ENCODE results near the gene ZNF23.
"Not testable (repeated sequence)": the region's sequence is repeated elsewhere in the genome, so short reads cannot be mapped to it uniquely, and the experiment has no call there.

The ZNF23 gene

DNA sequence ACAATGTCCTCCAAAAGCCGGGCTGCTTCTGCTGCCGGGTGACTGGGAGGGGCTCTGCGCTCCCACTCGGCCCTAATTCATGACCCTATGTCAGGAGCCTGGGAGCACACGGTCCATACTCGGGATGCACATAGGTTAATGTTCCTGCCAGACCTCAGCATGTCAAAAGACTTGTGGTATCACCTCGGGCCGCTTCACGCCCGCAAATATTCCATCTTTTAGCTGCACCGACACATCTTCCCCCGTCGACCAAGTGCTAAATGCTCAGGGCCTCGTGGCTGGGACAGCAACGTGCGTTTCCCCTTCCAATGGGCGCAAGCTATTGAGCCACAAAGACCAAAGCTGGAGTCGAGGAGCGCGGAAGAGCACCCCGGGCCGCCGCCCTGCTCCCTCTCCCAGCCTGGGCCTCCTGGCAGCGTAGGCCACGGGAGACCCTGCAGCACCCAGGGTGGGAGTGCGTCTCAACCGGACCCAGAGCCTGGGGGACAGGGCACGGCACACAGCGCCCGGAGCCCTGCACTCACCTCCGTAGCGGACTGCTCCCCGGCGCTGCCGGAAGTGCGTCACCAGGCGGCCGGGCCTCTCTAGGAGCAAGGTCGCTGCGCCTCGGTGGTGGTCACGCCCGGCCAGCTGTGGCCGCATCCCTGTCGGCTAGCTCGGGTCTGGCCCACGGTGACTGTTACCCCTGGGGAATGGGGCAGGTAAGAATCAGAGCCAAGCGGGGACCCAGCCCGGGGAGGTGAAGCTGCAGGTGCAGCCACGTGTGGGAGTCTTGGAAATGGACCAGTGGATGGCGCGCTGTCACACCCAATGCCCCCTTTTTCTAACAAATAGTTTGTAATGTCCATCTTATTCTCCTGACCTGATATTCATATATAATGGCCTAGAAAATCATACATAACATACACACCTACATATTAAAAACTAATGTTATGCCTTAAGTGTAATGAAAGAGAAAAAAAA, at the start of gene ZNF23:
Gene ZNF23 (minus strand): TSS at position 562 of the 963 bp plus-strand sequence. CDS start 5,451 bp downstream, outside the sequence.
- no peak for DNase-seq

DNA sequence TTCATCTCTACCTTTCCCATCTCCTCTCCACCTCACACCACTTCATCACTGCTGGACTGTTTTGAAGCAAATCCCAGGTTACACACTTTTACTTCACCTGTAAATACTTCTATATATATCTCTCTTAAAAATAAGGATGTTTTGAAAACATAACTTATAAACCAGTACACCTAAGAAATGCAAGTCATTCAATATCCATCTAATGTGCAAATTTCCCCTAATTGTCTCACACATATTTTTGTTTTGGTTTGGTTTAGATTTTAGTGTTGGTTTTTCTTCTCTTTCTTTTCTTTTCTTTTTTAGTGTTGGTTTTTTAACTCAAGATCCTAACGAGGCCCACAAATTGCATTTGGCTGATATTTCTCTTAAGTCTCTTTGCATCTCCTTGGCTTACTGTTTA, 45.0 kb upstream of the ZNF23 start:
- no peak for DNase-seq

DNA sequence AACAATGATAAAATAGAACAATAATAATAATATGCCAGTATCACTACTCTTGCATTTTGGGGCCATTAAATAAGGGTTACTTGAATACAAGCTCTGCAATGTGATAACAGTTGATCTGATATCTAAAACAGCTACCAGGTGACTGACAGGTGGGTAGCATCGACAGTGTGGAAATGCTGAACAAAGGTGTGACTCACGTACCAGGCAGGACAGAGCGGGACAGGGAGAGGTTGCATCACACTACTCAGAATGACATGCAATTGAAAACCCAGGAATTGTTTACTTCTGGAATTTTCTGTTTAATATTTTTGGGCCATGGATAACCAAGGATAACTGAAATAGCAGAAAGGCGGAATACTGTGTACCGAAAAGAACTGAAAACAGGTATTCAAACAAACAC, 42.9 kb upstream of the ZNF23 start:
- DNase-seq, result no peak

DNA sequence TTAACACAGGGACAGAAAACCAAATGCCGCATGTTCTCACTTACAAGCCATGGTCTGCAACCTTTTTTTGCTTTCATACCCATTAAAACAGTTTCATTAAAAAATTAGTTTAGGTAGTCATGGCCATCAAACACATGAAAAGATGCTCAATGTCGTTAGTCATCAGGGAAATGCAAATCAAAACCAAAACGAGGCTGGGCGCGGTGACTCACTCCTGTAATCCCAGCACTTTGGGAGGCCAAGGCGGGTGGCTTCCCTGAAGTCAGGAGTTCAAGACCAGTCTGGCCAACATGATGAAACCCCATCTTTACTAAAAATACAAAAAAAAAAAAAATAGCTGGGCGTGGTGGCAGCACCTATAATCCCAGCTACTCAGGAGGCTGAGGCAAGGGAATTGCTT, 42.0 kb upstream of the ZNF23 start:
- not testable (repeated sequence) for DNase-seq

DNA sequence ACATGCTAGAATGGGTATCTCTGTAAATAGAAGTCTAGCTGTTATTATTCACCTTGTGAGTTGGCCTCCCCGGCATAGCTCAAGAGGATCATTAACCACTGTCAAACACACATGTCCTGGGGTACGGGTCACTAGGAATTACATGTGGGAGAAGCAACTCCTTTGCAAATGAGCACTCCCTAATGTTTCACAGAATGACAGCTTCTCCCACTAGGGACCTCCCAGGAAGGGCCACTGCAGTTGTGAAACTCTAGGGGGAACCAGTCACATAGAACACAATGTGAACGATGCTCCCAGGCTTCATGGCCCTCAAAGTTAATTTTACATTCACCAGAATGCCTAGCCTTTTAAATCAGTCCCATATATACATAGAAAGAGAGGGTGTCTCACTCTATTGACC, 39.5 kb upstream of the ZNF23 start:
- no peak for DNase-seq

DNA sequence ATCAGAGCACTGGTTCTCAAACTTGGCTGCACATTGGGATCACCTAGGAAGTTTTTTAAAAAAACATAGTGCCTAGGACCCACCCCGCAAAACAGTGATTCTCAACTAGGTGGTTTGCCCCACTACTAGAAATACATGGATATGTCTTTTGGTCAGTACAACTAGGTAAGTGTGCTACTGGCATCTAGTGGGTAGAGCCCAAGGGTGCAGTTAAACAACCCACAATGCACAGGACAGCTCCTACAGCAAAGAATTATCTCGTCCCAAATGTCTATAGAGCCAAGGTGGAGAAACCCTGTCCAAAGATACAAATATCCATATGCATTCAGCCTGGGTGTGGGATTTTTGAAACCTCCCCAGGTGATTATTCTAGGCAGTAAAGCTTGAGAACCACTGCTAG, 38.9 kb upstream of the ZNF23 start:
- DNase-seq, result no peak

DNA sequence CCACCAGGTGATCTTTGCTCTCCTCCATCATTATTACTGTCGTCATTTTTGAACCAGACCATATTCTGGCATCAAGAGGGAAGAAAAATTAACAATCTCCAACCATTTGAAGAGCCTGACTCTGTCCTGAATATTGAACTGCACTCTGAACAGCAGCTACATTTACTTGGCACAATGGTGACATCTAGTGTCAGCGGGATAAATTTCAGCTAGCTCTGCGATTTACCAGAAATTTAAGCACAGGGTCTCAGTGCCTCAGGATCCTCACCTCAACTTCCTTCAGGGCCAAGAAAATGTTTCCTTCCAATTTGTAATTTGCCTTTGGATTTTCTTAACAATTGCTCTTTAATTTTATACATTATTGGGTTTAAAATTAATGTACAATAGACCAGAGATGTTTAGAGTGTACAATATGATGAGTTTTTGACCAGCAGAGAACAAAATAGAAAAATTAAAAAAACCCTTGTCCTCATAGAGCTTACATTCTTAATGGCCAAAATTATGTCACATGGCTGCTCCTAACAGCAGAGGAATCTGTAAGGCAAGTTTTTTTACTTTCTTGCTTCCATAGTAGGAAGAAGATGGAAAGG, 37.8 kb upstream of the ZNF23 start:
- no peak for DNase-seq

DNA sequence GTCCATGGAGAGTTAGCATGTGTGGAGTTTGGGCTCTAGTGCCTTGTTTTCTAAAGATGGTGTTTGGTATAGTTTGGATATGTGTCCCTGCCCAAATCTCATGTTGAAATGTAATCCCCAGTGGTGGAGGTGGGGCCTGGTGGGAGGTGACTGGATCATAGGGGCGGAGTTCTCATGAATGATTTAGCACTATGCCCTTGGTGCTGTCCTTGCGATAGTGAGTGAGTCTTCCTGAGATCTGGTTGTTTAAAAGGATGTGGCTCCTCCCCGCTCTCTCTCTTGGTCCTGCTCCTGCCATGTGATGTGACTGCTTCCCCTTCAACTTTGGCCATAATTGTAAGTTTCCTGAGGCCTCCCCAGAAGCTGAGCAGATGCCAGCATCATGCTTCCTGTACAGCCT, 36.0 kb upstream of the ZNF23 start:
- DNase-seq, result no peak

DNA sequence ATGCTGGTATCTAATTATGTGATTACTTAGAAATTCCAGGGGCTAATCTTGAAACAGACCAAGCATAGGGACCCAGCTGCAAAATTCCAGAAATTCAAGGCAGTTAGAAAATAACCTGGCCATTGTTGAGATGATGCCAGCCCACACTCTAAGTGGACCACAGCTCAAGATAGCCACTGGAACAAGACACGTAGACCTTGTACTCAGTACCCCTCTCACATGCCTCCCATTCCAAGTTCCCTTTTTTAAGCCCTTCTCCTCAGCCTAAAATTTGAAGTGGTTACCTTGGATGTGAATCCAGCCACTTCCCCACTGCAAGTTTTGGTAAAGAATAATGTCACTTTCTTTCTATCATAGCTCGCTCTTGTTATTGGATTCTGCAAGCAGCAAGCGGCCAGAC, 31.2 kb upstream of the ZNF23 start:
- DNase-seq, result no peak

DNA sequence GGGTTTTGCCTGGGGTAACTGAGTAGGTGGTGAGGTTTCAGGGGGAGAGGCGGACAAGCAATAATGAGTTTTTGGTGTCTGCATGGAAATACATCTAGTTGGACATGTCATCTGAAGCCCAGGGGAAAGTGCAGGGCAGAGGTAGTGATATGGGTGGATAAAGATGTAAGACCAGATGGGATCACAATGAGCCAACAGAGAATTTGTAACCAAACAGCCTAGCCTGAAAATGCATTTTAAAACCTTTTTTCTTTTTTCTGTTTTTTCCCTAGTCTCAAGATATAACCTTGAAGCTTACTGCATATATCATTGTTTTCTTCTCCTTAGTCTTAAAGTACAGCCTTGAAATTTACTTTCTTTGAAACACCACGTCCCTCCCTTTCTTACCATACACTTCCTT, 30.7 kb upstream of the ZNF23 start:
- no peak for DNase-seq

DNA sequence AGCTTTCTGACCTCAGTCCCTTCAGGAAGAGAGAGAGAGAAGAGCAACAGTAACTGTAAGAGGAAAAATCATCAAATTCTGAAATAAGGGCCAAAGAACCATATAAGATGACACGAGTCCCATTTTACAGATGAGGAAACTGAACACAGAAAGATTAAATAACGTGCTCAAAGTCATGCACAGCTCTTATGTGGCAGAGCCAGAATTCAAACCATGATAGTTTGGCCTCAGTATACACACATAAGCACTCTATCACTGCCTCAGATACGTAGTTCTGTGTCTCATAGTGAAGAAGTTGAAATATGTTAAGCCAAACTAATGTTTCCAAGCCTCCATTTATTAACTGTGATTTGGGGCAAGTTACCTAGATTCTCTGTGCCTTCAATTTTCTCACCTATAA, 29.0 kb upstream of the ZNF23 start:
- no peak for DNase-seq

DNA sequence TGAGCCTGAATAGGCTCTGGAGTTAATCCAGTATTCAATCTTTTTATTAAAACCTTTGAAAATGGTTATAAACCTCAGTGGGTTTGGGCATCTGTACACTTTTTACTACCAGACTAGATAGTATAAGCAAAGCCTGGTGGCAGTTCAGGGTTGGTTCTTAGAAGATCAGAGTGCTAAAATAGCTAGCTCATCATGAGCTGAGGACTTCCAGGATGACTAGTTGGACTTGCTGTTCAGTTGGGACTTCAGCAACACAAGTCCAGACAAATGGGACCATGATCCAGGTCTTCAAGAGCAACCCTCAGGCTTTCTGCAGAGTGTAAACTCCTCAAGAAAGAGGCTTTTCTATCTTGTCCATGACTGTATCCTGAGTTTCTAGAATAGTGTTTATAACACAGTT, 28.3 kb upstream of the ZNF23 start:
- no peak for DNase-seq

DNA sequence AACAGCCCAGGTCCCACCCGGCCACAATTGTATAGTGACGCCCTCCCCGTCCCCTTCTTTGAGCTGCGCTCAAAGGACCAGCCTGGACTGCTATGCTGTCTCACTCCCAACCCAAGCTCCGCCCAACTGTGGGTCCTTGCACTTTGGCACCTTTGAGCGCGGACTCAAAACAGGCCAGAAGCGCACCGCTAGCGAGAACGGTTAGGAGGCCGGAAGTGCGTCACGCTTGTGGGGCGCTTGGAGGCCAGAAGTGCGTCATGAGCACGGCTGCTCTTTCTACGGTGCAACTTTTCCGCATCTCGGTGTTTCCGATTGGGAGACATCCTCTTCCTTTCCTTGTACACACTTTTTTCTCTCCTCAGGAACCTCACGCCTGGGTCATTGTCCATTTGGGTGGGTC, 27.1 kb upstream of the ZNF23 start, which contains the start of gene ZNF19:
Gene ZNF19 (minus strand): TSS at position 203 of the 400 bp plus-strand sequence. CDS start 7,210 bp downstream, outside the sequence.
- no peak for DNase-seq

DNA sequence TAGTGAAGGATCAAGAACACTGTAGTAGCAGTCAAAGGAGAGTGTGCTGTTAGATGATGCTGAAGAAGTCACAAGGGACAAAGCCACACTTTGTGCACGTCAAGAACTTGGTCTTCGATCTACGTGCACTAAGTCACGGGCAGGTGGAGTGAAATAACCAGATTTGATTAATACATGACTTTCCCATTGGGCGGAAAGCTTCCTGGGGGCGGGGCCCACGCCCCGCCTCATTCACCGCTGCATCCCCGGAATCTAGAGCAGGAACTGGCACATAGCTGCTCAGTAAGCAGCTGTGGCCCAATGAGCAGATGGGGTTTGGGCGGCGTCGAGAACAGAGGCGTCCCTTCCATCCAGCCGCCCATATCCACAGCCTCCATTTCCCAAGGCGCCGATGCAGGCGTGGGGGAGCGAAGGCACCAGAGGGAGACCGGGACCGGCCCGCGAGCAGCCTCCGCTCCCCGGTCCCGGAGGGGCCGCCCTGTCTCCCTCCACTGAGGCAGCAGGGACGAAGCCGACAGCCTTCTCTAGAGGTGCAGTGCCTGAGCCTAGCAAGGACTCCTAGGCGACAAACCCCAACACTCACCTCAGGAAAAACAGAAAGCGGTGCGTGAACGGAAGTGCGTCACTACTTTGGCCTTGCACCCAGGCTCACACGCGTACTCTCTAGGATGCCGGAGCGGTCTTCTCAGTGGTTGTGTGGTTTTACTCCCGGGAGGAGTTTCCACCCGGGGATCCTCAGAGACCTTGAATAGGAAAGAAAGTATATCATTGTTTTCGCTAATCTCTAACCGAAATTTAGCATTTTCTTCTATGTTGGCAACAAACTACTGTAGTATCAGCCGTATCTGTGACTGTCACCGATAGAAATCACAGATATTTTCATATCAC, 22.2 kb upstream of the ZNF23 start:
- DNase-seq, result peak; percentile 41

DNA sequence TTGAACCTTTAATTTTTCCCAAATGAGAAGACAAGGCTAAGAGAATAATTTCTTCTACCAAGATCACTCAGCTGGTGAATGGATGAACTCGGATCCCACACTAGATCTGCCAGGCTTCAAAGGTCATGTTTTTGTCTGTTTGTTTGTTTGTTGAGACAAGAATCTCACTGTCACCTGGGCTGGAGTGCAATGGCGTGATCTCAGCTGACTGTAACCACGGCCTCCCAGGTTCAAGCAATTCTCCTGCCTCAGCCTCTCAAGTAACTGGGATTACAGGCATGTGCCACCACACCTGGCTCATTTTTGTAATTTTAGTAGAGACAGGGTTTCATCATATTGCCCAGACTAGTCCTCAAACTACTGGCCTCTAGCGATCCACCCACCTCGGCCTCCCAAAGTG, 20.5 kb upstream of the ZNF23 start:
- no peak for DNase-seq

DNA sequence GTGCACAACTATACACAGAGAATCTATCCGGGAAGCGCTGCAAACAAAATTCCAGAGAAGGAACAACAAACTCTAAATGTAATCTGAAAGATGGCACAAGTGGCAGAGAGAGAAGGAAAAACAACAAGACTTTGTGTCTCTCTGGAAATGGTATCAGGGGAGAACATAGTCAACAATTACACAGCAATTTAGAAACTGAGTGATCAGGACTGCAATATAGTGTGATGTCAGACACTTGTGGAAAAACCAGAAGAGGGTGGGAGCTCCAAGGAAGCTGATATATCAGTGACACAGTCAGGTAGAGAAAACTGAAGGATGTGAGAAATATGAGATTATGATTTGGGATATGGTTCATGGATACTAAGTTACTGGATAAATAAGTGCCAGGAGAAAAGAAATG, 18.9 kb upstream of the ZNF23 start:
- DNase-seq, result no peak

DNA sequence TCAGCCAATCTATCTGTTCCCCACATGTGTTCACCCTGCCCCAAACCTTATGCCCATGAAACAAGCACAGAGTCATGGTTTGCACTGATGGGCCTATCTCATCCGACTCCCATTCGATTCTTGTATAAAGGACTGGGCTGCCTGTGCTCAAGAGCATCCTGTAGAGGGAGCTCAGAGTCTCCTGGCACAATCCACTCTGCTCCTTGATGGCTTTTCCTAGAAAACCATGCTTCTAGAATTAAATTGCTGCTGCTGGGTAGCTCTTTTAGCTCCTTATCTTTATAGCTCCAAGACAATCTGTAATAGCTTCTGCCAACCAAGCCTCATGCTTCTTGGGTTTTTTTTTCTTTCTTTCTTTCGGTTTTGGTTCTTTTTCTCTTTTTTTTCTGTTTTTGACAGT, 17.4 kb upstream of the ZNF23 start:
- DNase-seq, result no peak

DNA sequence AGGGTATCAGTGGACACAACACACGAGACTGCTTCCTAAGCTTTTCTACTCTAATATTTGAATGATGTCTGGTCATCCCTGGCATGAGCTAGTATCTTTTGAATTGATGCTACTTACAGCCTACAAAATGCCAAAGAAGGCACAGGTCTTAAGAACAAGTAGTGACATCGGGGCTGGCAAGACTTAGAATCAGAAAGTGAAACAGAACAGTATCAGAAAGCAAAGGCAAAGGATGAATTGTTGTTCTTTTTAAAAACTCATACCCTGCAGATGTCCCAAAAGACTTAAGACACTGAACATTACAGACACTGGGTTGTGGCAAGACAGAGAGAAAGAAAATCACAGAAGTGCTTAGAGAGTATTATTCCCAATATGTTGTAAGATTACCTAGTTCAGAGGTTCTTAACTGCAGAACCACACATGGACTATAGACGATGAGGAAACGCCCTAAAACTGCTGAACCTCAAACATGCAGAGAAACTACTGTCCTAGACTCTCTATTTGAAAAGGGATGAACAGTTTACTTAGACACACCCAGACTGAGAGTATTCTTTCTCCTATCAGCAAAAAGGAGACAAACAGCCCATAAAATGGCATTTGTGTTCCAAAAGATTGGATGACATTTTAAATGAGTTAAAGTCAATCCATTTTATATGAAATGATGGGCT, 14.5 kb upstream of the ZNF23 start:
- DNase-seq, result no peak

DNA sequence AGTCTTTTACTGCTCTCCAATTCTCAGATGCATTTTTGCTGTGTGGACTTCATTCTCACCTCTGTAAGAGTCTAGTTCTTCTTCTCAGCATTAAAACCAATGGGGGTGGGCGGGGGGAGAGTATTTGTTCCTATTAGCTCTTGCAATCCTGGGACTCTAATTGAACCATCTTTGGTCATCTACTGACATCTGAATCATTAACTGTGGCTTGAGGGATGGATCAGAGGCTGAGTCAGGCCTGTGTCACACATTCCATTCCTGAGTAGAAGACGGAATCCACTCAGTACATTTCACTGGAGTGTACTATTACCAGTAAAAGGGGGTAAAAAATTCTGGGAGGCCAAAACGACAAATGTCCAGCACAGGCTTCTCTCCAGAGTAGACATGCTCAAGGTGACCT, 12.8 kb upstream of the ZNF23 start:
- DNase-seq, result no peak

DNA sequence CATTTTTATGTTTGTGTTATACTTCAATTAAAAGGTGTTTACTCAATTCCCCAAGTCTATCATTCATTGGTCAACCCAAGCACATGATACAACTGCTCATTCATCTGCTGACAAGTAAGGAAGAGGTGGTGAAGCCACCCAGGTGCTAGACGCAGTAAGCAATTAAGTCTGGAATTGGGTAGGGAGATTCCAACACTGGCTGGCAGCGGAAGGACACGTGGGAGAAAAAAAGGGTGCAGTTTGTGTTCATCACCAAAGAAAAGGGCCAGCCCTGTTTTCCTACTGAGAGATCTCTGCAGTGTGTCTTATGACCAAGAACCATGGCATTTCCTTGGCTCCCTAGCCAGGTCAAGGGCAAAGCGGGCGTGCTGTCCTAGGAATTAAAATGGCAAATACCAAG, 11.8 kb upstream of the ZNF23 start:
- DNase-seq, result no peak

DNA sequence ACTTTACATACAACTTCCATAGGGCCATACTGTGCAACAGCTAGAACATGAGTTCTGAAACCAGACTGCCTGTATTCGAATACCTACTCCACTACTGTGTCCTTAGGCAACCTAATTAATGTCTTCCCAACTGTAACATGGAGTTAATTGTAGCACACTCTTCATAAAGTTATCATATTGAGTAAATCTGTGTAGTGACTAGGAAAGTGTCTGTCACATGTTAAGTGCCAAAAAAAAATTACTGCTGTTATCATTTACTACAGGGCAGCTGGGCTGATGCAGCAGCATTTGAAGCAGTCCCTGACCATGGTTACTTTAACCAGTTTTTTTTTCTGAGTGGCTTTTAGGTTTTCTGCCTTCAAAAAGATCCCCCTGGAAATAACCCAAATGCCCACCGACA, 10.9 kb upstream of the ZNF23 start:
- DNase-seq, result no peak

DNA sequence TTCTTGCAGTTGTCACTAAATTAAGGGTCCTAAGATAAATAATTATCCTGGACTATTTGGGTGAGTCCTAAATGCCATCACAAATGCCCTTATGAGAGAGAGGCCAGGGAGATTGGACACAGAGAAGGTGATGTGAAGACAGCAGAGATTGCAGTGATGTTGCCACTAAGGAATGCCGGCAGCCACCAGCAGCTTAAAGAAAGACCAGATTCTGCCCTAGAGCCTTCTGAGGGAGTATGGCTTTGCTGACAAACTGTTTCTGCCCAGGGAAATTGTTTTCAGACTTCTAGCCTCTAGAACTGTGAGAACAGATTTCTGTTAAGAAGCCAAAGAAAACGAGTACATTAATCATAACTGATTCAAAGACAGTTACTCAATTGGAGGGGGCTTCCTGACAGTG, 10.0 kb upstream of the ZNF23 start:
- DNase-seq, result no peak

DNA sequence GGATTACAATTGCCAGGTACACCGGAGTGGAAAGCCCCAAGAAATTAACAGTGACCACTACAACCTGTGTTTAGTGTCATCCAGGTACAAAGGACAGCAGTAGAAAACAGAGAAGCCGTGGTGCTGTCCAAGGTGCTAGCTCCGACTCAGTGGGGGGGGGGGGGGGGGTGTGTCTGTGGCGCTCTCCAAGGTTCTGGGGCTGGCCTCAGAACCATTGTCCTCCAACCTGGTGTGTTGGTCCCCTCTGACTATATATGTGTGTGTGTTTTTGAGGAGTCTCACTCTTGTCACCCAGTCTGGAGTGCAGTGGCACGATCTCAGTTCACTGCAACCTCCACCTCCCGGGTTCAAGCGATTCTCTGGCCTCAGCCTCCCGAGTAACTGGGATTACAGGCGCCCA, 5.8 kb upstream of the ZNF23 start:
- DNase-seq, result no peak
